GM23248 (cell line): Measurements from ENCODE around the gene ADGRG1. TPM values are rescaled to one million over a fixed set of nuclear protein-coding genes. Genes with fewer than 3 reads are reported as not detected.

ENCODE experiments used
- DNase-seq: peaks from one replicate; pipeline ENCODE4 v3.0.0-alpha.2; 2015
- H2AFZ ChIP-seq: fragments of 200-600 bp; sonication (generic); 2 replicates; pipeline ENCODE4 v1.6.1; 2016; ENCODE audit warnings: antibody characterized with exemption
- H3F3A ChIP-seq: fragments of 200-600 bp; sonication (generic); 2 replicates; pipeline ENCODE4 v1.6.1; 2016; ENCODE audit warnings: mild to moderate bottlenecking, antibody characterized with exemption, mixed run types; ENCODE audit not compliant: insufficient read depth
- H3K27ac ChIP-seq: fragments of 200-600 bp; sonication (generic); 2 replicates; pipeline ENCODE4 v1.5.1; 2016; ENCODE audit warnings: mild to moderate bottlenecking
- H3K27me3 ChIP-seq: fragments of 200-600 bp; sonication (generic); replicated peaks from 2 replicates; pipeline ENCODE4 v1.6.1; 2016; ENCODE audit warnings: mild to moderate bottlenecking; ENCODE audit not compliant: insufficient read depth
- H3K36me3 ChIP-seq: fragments of 200-600 bp; sonication (generic); 2 replicates; pipeline ENCODE4 v1.6.1; 2016; ENCODE audit warnings: low read depth, mild to moderate bottlenecking
- H3K4me1 ChIP-seq: fragments of 200-600 bp; sonication (generic); 2 replicates; pipeline ENCODE4 v1.6.1; 2016; ENCODE audit warnings: mild to moderate bottlenecking; ENCODE audit not compliant: insufficient read depth
- H3K4me2 ChIP-seq: fragments of 200-600 bp; sonication (generic); one replicate; pipeline ENCODE4 v1.6.1; 2016; ENCODE audit warnings: mild to moderate bottlenecking; ENCODE audit not compliant: unreplicated experiment
- H3K4me3 ChIP-seq: fragments of 200-600 bp; sonication (generic); 2 replicates; pipeline ENCODE4 v1.5.1; 2016; ENCODE audit warnings: mild to moderate bottlenecking
- H3K79me2 ChIP-seq: fragments of 200-600 bp; sonication (generic); 2 replicates; pipeline ENCODE4 v1.6.1; 2016; ENCODE audit warnings: mild to moderate bottlenecking; ENCODE audit not compliant: insufficient read depth
- H3K9ac ChIP-seq: fragments of 200-600 bp; sonication (generic); 2 replicates; pipeline ENCODE4 v1.6.1; 2016; ENCODE audit warnings: mild to moderate bottlenecking
- H3K9me2 ChIP-seq: fragments of 200-600 bp; sonication (generic); 2 replicates; pipeline ENCODE4 v1.6.1; 2016; ENCODE audit warnings: mixed run types, mild to moderate bottlenecking, moderate library complexity; ENCODE audit not compliant: insufficient read depth
- H3K9me3 ChIP-seq: fragments of 200-600 bp; sonication (generic); one replicate; pipeline ENCODE4 v1.6.1; 2017; ENCODE audit warnings: low read depth
- H4K20me1 ChIP-seq: fragments of 200-600 bp; sonication (generic); 2 replicates; pipeline ENCODE4 v1.6.0; 2016; ENCODE audit not compliant: insufficient read depth
- EZH2 ChIP-seq: fragments of 200-600 bp; sonication (generic); IDR thresholded peaks from 2 replicates; pipeline ENCODE4 v1.6.1; 2018; ENCODE audit warnings: antibody characterized with exemption, mild to moderate bottlenecking; ENCODE audit not compliant: insufficient read depth, poor library complexity, severe bottlenecking
- EZH2phosphoT487 ChIP-seq: fragments of 200-600 bp; sonication (generic); IDR thresholded peaks from 2 replicates; pipeline ENCODE4 v1.6.1; 2018; ENCODE audit warnings: antibody characterized with exemption, moderate library complexity, mild to moderate bottlenecking, low read depth; ENCODE audit not compliant: insufficient read depth
- WGBS, 2 experiments: methylation state at CpG; one replicate each; pipeline ENCODE4 v1.1.6; 2015 to 2017; ENCODE audit warnings: low lambda C conversion rate in 2 of 2, low coverage in 1 of 2; ENCODE audit errors: missing lambda C conversion rate in 2 of 2; 5-methylcytosine and 5-hydroxymethylcytosine counted together
- in situ Hi-C: fragments of 300-500 bp; cut with MboI; formaldehyde crosslinking; loops from 2 replicates; pipeline ENCODE4 v1.15.0; 2020
- polyA plus RNA-seq: library from polyadenylated mRNA; unstranded; fragments of >200 nt; fragmentation: Nextera tagmentation; extraction: Ambion mirVana; gene quantifications from 2 replicates; pipeline ENCODE4 v1.2.1, GENCODE V29; 2016
- total RNA-seq: library from RNA; depleted of rRNA; stranded (reverse); fragments of >200 nt; shearing (Covaris generic); gene quantifications from 2 replicates; pipeline ENCODE4 v1.2.3, GENCODE V29; 2014

ADGRG1 gene
- total and polyA plus RNA-seq, 2 experiments from 2014 or later = 0.54 to 0.58 TPM

GRCh38 chr16:57692636-57693035 is 64.2 kb downstream of the ADGRG1 start:
- H3K9ac ChIP-seq = no peak overlapping the region
- no peaks in the 10 kb centered on the region for H3K4me1 ChIP-seq
- H3K36me3 ChIP-seq = no peaks in the 10 kb centered on the region
- TF ChIP-seq EZH2 (no peak), EZH2phosphoT487 (no peak)
- H3K9me2 ChIP-seq = no peaks in the 10 kb centered on the region
- H3K27ac ChIP-seq = no peak overlapping the region
- no peaks in the 10 kb centered on the region for H4K20me1 ChIP-seq
- in situ Hi-C loops = no loop called here
- H3K4me3 ChIP-seq = no peak overlapping the region
- H3F3A ChIP-seq = no peaks in the 10 kb centered on the region
- WGBS, 2 experiments = 13 to 26% methylated on average over 2 of the region's 2 CpGs
- H2AFZ ChIP-seq = no peak overlapping the region
- H3K4me2 ChIP-seq = no peak overlapping the region
- H3K27me3 ChIP-seq = no peaks in the 10 kb centered on the region; the same call in 1 of the 2 replicates
- H3K79me2 ChIP-seq = no peaks in the 10 kb centered on the region
- DNase-seq = no peak
- H3K9me3 ChIP-seq = no peaks in the 10 kb centered on the region

GRCh38 chr16:57693550-57693949 is 65.1 kb downstream of the ADGRG1 start:
- TF ChIP-seq EZH2 (no peak), EZH2phosphoT487 (no peak)
- Histone ChIP-seq H3K4me3 (no peak overlapping the region), H3F3A (no peaks in the 10 kb centered on the region), H3K4me2 (no peak overlapping the region), H3K9me2 (no peaks in the 10 kb centered on the region), H3K9ac (no peak overlapping the region), H3K79me2 (no peaks in the 10 kb centered on the region), H3K36me3 (no peaks in the 10 kb centered on the region), H3K9me3 (no peaks in the 10 kb centered on the region), H3K27me3 (no peaks in the 10 kb centered on the region; the same call in 1 of the 2 replicates), H3K27ac (no peak overlapping the region), H2AFZ (no peak overlapping the region), H3K4me1 (no peaks in the 10 kb centered on the region), H4K20me1 (no peaks in the 10 kb centered on the region)
- DNase-seq = no peak
- WGBS, 2 experiments = 45 to 46% methylated on average over 4 of the region's 4 CpGs
- in situ Hi-C loops = no loop called here

DNA sequence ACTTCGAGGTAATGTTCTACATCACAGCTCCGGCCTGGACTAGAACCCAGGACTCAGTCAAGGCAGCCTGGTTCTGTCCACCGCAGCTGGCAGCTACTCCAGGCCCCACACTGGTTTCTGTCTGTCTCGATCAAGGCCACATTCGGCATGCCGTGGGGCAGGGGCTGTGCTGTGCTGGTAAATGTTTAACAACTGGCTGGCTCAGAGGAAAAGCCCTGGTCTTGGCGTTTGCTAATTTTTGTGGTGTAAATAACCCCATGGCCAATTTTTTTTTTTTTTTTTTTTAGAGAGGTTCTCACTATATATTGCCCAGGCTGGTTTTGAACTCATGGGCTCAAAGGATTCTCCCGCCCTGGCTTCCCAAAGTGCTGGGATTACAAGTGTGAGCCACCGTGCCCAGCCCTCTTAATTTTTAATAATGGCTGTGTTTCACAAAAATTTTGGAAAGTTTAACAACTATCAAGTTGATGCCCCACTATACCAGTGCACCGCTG is 65.8 kb downstream of the ADGRG1 start:
- Histone ChIP-seq H3K9me2 (no peaks in the 10 kb centered on the region), H3K27me3 (no peaks in the 10 kb centered on the region; the same call in 1 of the 2 replicates), H3K79me2 (no peaks in the 10 kb centered on the region), H3K9me3 (no peaks in the 10 kb centered on the region), H3K4me1 (no peaks in the 10 kb centered on the region), H3K27ac (no peak overlapping the region), H3K4me3 (no peak overlapping the region), H3K4me2 (no peak overlapping the region), H3K9ac (no peak overlapping the region), H4K20me1 (no peaks in the 10 kb centered on the region), H2AFZ (no peak overlapping the region), H3K36me3 (no peaks in the 10 kb centered on the region), H3F3A (no peaks in the 10 kb centered on the region)
- DNase-seq = no peak
- in situ Hi-C loops = no loop called here
- TF ChIP-seq EZH2phosphoT487 = no peak
- TF ChIP-seq EZH2 = no peak
- 68% methylated on average over 10 of the region's 10 CpGs for WGBS, 2 experiments

- Histone ChIP-seq H3K4me1 (no peaks in the 10 kb centered on the region), H3K9ac (no peak within 1 kb of the TSS), H3K27ac (no peak within 1 kb of the TSS), H3K79me2 (no peaks in the 10 kb centered on the region), H3F3A (no peaks in the 10 kb centered on the region), H4K20me1 (no peaks in the 10 kb centered on the region), H3K4me3 (no peak within 1 kb of the TSS), H3K27me3 (no peaks in the 10 kb centered on the region; the same call in 1 of the 2 replicates), H3K4me2 (no peak within 1 kb of the TSS), H3K36me3 (no peaks in the 10 kb centered on the region), H3K9me3 (no peaks in the 10 kb centered on the region), H3K9me2 (no peaks in the 10 kb centered on the region), H2AFZ (no peak within 1 kb of the TSS)
- 35 to 42% methylated on average over 8 of the region's 8 CpGs for WGBS, 2 experiments
- DNase-seq = peak; percentile 38
- in situ Hi-C loops = no loop called here
- no peak for TF ChIP-seq EZH2phosphoT487
- TF ChIP-seq EZH2 = no peak
Measured at GRCh38 chr16:57694725-57695679, 66.6 kb downstream of the ADGRG1 start, which contains the start of gene DRC7. Gene DRC7 (plus strand): TSS chr16:57694806. CDS start chr16:57697950, 3,144 bp downstream.
